ENCODE data around the gene FAM50A.

Gene FAM50A

DNA sequence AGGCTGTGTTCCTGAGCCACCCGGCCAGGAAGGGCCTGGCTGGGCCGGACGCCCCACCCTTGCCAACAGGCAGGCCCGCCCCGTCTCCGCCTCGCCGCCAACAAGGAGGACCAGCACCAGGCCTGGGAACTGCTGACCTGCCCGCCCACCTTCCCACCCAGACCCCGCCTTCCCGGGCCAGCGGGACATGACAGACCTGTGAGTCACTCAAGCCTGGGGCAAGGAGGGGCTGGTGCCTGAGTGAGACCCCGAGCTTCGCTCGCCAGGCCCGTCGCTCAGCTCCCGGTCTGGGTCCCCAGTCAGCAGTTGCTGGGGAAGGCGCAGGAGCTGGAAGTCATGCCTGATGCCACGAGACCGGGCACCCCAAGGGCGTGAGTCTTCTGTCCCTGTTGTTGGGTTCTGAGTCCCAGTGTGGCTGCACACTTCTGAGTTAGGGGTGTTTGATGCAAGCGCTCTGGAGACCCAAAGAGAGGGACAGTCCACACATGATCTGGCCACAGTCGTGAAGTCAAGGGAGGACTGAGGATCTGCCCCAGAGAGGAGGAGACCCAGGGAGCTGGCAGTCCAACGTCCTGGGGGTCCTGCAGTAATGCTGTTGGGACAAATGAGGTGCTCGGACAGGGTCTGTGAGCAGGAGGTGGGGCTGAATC, 34.6 kb upstream of the FAM50A start, which contains the start of gene DNASE1L1:
DNASE1L1 (minus strand) TSS at position 33 of the 650 bp plus-strand sequence. CDS start 3,686 bp downstream, outside the sequence.
- H3K27ac ChIP-seq, result no peak within 1 kb of the TSS
- TF ChIP-seq, protein P1, sequence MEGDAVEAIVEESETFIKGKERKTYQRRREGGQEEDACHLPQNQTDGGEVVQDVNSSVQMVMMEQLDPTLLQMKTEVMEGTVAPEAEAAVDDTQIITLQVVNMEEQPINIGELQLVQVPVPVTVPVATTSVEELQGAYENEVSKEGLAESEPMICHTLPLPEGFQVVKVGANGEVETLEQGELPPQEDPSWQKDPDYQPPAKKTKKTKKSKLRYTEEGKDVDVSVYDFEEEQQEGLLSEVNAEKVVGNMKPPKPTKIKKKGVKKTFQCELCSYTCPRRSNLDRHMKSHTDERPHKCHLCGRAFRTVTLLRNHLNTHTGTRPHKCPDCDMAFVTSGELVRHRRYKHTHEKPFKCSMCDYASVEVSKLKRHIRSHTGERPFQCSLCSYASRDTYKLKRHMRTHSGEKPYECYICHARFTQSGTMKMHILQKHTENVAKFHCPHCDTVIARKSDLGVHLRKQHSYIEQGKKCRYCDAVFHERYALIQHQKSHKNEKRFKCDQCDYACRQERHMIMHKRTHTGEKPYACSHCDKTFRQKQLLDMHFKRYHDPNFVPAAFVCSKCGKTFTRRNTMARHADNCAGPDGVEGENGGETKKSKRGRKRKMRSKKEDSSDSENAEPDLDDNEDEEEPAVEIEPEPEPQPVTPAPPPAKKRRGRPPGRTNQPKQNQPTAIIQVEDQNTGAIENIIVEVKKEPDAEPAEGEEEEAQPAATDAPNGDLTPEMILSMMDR (conservative IDR thresholded peaks at IDR 0.05), result no peak
- no peak for TF ChIP-seq ZFX (IDR thresholded peaks at IDR 0.05)

DNA sequence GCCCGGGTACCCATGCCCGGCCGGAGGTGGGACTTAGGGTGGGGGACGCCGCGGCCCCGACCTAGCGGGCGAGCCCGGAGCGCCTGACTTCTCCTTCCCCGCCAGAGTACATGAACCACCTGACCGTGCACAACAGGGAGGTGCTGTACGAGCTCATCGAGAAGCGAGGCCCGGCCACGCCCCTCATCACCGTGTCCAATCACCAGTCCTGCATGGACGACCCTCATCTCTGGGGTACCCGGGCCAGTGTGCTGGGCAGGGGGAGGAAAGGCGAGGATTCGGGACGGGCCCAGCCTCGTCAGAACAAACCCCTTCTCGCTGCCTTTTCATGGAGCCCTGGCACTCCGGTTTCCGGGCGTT, 32.0 kb upstream of the FAM50A start:
- peak overlapping the region; percentile 99 for H3K27ac ChIP-seq
- no peak; the same call in 1 of the 2 replicates for TF ChIP-seq ZFX (IDR thresholded peaks at IDR 0.05)
- TF ChIP-seq, protein P1 (conservative IDR thresholded peaks at IDR 0.05), result no peak

DNA sequence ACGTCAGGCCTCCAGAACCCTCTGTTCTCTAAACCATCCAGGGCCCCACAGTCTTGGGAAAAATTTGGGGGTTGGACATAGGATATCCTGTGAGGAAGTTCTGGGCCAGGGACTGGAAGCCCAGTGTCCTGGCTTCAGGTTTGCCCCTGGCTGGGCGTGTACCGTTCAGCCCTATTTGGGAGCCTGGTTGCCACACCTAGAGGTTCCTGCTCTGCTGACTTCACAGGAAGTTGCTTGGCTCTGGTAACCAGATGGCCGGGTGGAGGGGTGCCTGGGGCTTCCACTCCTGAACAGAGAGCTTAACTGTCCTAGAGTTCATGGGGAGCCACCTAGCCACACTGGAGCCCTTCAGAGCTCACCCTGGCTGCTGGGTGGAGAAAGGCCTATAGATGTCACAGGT, 31.5 kb upstream of the FAM50A start:
- H3K27ac ChIP-seq, result peak overlapping the region; percentile 99
- no peak for TF ChIP-seq ZFX (IDR thresholded peaks at IDR 0.05)
- TF ChIP-seq, protein P1 (conservative IDR thresholded peaks at IDR 0.05), result no peak

DNA sequence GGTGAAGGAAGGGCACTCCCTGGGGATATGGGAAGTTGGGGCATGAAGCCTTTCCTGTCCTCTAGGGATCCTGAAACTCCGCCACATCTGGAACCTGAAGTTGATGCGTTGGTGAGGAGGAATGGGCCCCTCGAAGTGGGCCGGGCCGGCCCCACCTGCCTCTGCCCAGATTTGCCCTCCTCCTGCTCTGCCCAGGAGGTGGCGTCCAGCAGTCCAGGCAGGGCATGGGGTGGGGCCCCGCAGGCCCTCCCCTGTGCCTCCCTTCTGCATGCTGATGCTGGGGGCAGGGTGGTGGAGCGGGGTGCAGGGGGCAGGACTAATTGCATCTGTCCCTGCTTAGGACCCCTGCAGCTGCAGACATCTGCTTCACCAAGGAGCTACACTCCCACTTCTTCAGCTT, 30.8 kb upstream of the FAM50A start:
- H3K27ac ChIP-seq, result no peak overlapping the region
- TF ChIP-seq ZFX (IDR thresholded peaks at IDR 0.05), result no peak
- TF ChIP-seq, protein P1 (conservative IDR thresholded peaks at IDR 0.05), result no peak

DNA sequence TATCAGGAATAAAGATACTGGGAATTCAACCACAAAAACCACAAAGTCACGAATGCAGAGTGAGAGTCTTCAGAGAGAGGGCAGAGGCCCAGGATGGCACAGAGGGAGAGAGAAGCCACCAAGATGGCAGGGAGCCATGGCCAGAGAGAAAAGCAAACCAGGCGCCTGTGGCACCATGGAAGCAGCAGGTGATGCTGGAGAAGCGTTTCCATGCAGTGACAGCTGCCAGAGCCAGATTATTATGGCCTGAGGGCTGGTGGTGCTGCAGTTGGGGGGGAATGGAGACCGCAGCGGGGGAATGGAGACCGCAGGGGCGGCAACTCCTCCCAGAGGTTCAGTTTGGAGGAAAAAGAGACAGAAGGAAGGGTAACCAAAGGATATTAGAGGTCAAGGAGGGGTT, 26.8 kb upstream of the FAM50A start:
- TF ChIP-seq ZFX (IDR thresholded peaks at IDR 0.05), result no peak
- TF ChIP-seq, protein P1 (conservative IDR thresholded peaks at IDR 0.05), result no peak
- H3K27ac ChIP-seq, result no peak overlapping the region

DNA sequence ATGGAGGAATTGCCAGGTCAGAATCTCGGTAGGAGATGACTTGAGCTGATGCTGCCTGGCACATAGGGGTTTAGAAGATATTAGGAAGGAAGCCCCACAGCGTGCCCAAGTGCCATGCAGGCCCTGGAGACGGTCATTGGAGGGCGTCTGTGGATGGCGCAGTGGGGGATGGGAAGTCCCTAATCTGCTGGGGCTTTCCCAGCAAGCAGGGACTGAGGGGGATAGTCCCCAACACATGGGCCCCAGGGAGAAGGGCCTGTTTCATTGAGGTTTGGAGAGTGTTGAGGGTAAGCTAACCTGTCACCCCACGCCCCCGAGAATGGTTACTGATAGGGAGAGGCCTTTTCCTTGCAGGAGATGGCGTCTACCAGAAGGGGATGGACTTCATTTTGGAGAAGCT, 24.8 kb upstream of the FAM50A start:
- H3K27ac ChIP-seq, result no peak overlapping the region
- TF ChIP-seq, protein P1 (conservative IDR thresholded peaks at IDR 0.05), result no peak
- TF ChIP-seq ZFX (IDR thresholded peaks at IDR 0.05), result no peak

DNA sequence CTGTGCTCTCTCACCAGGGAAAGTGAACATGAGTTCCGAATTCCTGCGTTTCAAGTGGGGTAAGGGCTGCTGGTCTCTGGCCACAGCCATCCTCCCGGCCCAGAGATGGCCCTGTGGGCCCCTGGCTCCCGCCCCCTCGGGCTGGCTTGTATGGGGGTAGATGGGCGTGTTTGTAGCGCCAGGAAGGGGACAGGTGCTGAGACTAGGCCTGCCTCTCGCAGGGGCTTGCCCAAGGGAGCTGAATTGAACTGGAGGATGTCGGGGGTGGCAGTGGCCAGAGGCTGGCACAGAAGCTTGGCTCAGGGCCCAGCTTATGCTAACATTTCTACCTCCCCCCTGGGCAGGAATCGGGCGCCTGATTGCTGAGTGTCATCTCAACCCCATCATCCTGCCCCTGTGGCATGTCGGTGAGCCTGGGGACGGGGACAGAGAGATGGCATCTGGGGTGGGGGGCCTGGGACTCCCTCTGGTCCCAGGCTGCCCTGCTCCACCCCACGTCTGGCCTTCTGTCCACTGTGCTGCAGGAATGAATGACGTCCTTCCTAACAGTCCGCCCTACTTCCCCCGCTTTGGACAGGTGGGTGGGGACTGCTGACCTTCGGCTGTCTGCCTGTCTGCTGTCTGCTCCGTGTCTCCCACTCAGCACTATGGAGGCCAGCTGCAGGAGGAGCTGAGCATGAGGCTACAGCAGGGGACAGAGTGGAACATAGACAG, 24.1 kb upstream of the FAM50A start:
- TF ChIP-seq ZFX (IDR thresholded peaks at IDR 0.05), result no peak
- TF ChIP-seq, protein P1 (conservative IDR thresholded peaks at IDR 0.05), result no peak
- no peak overlapping the region for H3K27ac ChIP-seq
